Lung (tissue), 12 donors: ENCODE measurements around the gene CLDN10. TPM values are rescaled to one million over a fixed set of nuclear protein-coding genes. Genes with fewer than 3 reads are reported as not detected.

Experiments used
- ATAC-seq: fragments of 200-7000 bp; cut with Tn5 transposase; one replicate; pipeline ENCODE4 v1.9.1; 2020; ENCODE audit warnings: moderate number of reproducible peaks; ENCODE audit not compliant: insufficient read depth, low FRiP score
- DNase-seq, 3 donors: peaks; one replicate each; pipeline ENCODE4 v3.0.0-alpha.2; 2013 to 2017
- H3K27ac ChIP-seq, 2 donors: one replicate each; pipeline ENCODE4 v1.5.1; 2013; ENCODE audit warnings: mild to moderate bottlenecking in 2 of 2, moderate library complexity in 2 of 2, control low read depth in 1 of 2, inconsistent platforms in 1 of 2, low read depth in 1 of 2, low read length in 1 of 2
- H3K27me3 ChIP-seq, 3 donors: one replicate each; pipeline ENCODE4 v1.5.1; 2013; ENCODE audit warnings: low read length in 2 of 3; ENCODE audit not compliant: control insufficient read depth in 3 of 3, insufficient read depth in 3 of 3
- H3K36me3 ChIP-seq, 4 donors: one replicate each; pipeline ENCODE4 v1.5.1; 2013; ENCODE audit warnings: low read length in 4 of 4, mild to moderate bottlenecking in 1 of 4, moderate library complexity in 1 of 4; ENCODE audit not compliant: control insufficient read depth in 4 of 4, insufficient read depth in 4 of 4
- H3K4me1 ChIP-seq, 5 donors: one replicate each; pipeline ENCODE4 v1.5.1; 2013; ENCODE audit warnings: low read length in 5 of 5, mild to moderate bottlenecking in 2 of 5, moderate library complexity in 1 of 5; ENCODE audit not compliant: control insufficient read depth in 5 of 5, insufficient read depth in 5 of 5
- H3K4me3 ChIP-seq: one replicate; pipeline ENCODE4 v1.5.1; 2013; ENCODE audit warnings: mild to moderate bottlenecking, control low read depth, moderate library complexity
- H3K9ac ChIP-seq, 2 donors: one replicate each; pipeline ENCODE4 v1.5.1; 2013; ENCODE audit warnings: low read length in 2 of 2, control low read depth in 1 of 2; ENCODE audit not compliant: insufficient read depth in 1 of 2
- H3K9me3 ChIP-seq, 4 donors: one replicate each; pipeline ENCODE4 v1.5.1; 2013; ENCODE audit warnings: low read length in 3 of 4, mild to moderate bottlenecking in 1 of 4, moderate library complexity in 1 of 4; ENCODE audit not compliant: control insufficient read depth in 4 of 4, insufficient read depth in 3 of 4
- CTCF ChIP-seq: IDR thresholded peaks from 2 replicates; pipeline ENCODE4 v1.5.1; 2012; ENCODE audit warnings: mild to moderate bottlenecking; ENCODE audit errors: control extremely low read depth, extremely low read depth
- WGBS, 2 donors: extraction: QIAGEN DNeasy Blood & Tissue Kit; methylation state at CpG; one replicate each; pipeline ENCODE4 v1.1.7; 2013; 5-methylcytosine and 5-hydroxymethylcytosine counted together
- polyA plus RNA-seq, 2 donors: library from polyadenylated mRNA; stranded (reverse); fragments of 200-250 nt; gene quantifications; one replicate each; pipeline ENCODE4 v1.2.1, GENCODE V29; 2013
- total RNA-seq, 2 donors: library from RNA; depleted of rRNA in 1 of 2; stranded (reverse); fragments of >200 nt in 1 of 2; gene quantifications; one replicate each; pipeline ENCODE4 v1.2.1, GENCODE V29; 2014 to 2021
- donor health status: control.
- donor health status: control.
- donor health status: Bipolar disorder and iron deficiency.
- donor health status: healthy.
- donor health status: DM: yes; HTN: yes; CAD: no.

The CLDN10 gene
- total and polyA plus RNA-seq, 4 donors: 3.0 to 14.5 (median 4.6) TPM

GRCh38 chr13:95546919-95547318 lies 5.6 kb upstream of the CLDN10 start:
- no peak overlapping the region for H3K27ac ChIP-seq
- ATAC-seq (no peak), DNase-seq (no peak)
- H3K4me1 ChIP-seq: no peaks in the 10 kb centered on the region
- 46 to 52% methylated on average over 2 of the region's 3 CpGs for WGBS, 2 donors
- TF ChIP-seq CTCF: no peak
- H3K9me3 ChIP-seq: peaks cover 0 to 2% (median 0%) of the 10 kb centered on the region in 4 donors
- peaks cover 2 to 18% (median 14%) of the 10 kb centered on the region in 3 donors for H3K27me3 ChIP-seq
- H3K9ac ChIP-seq: no peak overlapping the region
- no peaks in the 10 kb centered on the region for H3K36me3 ChIP-seq
- no peak overlapping the region for H3K4me3 ChIP-seq

- H3K9ac ChIP-seq: no peak overlapping the region
- H3K9me3 ChIP-seq: peaks cover 0 to 3% (median 0%) of the 10 kb centered on the region in 4 donors
- TF ChIP-seq CTCF: no peak
- WGBS, 2 donors: 65 to 78% methylated on average over 6 of the region's 6 CpGs
- peaks cover 0 to 2% (median under 1%) of the 10 kb centered on the region in 5 donors for H3K4me1 ChIP-seq
- no peak overlapping the region for H3K4me3 ChIP-seq
- H3K27ac ChIP-seq: no peak overlapping the region
- no peaks in the 10 kb centered on the region for H3K36me3 ChIP-seq
- ATAC-seq (no peak), DNase-seq (no peak)
- peaks cover 6 to 22% (median 16%) of the 10 kb centered on the region in 3 donors for H3K27me3 ChIP-seq
Observed at GRCh38 chr13:95547531-95548167, 4.9 kb upstream of the CLDN10 start.

GRCh38 chr13:95552208-95552538 lies 347 bp upstream of the CLDN10 start:
- Histone ChIP-seq H3K9ac (no peak overlapping the region), H3K4me3 (no peak overlapping the region), H3K36me3 (no peaks in the 10 kb centered on the region), H3K9me3 (peaks cover 0 to 7% (median 0%) of the 10 kb centered on the region in 4 donors), H3K4me1 (peaks cover 0 to 10% (median 4%) of the 10 kb centered on the region in 5 donors), H3K27me3 (peaks cover 6 to 36% (median 27%) of the 10 kb centered on the region in 3 donors), H3K27ac (no peak overlapping the region)
- WGBS, 2 donors: 18 to 23% methylated on average over 17 of the region's 17 CpGs
- ATAC-seq (no peak), DNase-seq (no peak)
- TF ChIP-seq CTCF: no peak
